HEK293T (cell line): ENCODE results near the gene FHOD3.

Experiments
- CTCF ChIA-PET: fragments of 350-600 bp; formaldehyde crosslinking; extraction: SDS; loops from one replicate; lab custom pipeline; 2021; ENCODE audit warnings: antibody characterized with exemption, inconsistent platforms; lab: Yijun Ruan, JAX
- POLR2A ChIA-PET: fragments of 350-600 bp; formaldehyde crosslinking; extraction: SDS; loops from one replicate; lab custom pipeline; 2020; ENCODE audit warnings: antibody characterized with exemption, inconsistent platforms; lab: Yijun Ruan, JAX
- DNase-seq: peaks from one replicate; pipeline ENCODE4 v3.0.0; 2012; ENCODE audit warnings: mixed read lengths; ENCODE audit errors: extremely low spot score
- ARNT ChIP-seq: fragments of 450-650 bp; IDR thresholded peaks from 2 replicates; pipeline ENCODE4 v1.6.1; 2017; ENCODE audit warnings: mild to moderate bottlenecking
- BHLHE40 ChIP-seq: fragments of 450-650 bp; IDR thresholded peaks from 2 replicates; pipeline ENCODE4 v1.6.1; 2016; ENCODE audit warnings: mild to moderate bottlenecking, moderate library complexity, borderline replicate concordance
- CTBP1 ChIP-seq: fragments of 450-650 bp; IDR thresholded peaks from 2 replicates; pipeline ENCODE4 v1.6.1; 2016; ENCODE audit warnings: borderline replicate concordance
- ELF4 ChIP-seq: fragments of 450-650 bp; IDR thresholded peaks from 2 replicates; pipeline ENCODE4 v1.6.1; 2017; ENCODE audit warnings: antibody characterized with exemption
- FOXA1 ChIP-seq: fragments of 450-650 bp; IDR thresholded peaks from 2 replicates; pipeline ENCODE4 v1.6.1; 2016; ENCODE audit warnings: mild to moderate bottlenecking
- FOXK2 ChIP-seq: fragments of 450-650 bp; IDR thresholded peaks from 2 replicates; pipeline ENCODE4 v1.6.1; 2016; ENCODE audit warnings: mild to moderate bottlenecking
- FOXM1 ChIP-seq: fragments of 450-650 bp; IDR thresholded peaks from 2 replicates; pipeline ENCODE4 v1.6.1; 2017; ENCODE audit warnings: mild to moderate bottlenecking, borderline replicate concordance
- HDGF ChIP-seq: fragments of 450-650 bp; IDR thresholded peaks from 2 replicates; pipeline ENCODE4 v1.6.1; 2017; ENCODE audit warnings: antibody characterized with exemption, borderline replicate concordance
- L3MBTL2 ChIP-seq: fragments of 450-650 bp; conservative IDR thresholded peaks from 2 replicates; pipeline ENCODE4 v1.6.1; 2016; ENCODE audit warnings: mild to moderate bottlenecking
- LEF1 ChIP-seq: fragments of 450-650 bp; IDR thresholded peaks from 2 replicates; pipeline ENCODE4 v1.6.1; 2017; ENCODE audit warnings: mild to moderate bottlenecking, borderline replicate concordance
- NFRKB ChIP-seq: fragments of 450-650 bp; IDR thresholded peaks from 2 replicates; pipeline ENCODE4 v1.6.1; 2016; ENCODE audit warnings: mild to moderate bottlenecking, moderate library complexity
- PKNOX1 ChIP-seq: fragments of 450-650 bp; IDR thresholded peaks from 2 replicates; pipeline ENCODE4 v1.6.1; 2016
- SP1 ChIP-seq: fragments of 450-650 bp; IDR thresholded peaks from 2 replicates; pipeline ENCODE4 v1.6.1; 2017
- SUZ12 ChIP-seq: fragments of 450-650 bp; IDR thresholded peaks from 2 replicates; pipeline ENCODE4 v1.6.1; 2016; ENCODE audit warnings: mild to moderate bottlenecking
- TARDBP ChIP-seq: fragments of 450-650 bp; IDR thresholded peaks from 2 replicates; pipeline ENCODE4 v1.6.1; 2016
- ZNF384 ChIP-seq: fragments of 450-650 bp; IDR thresholded peaks from 2 replicates; pipeline ENCODE4 v1.6.1; 2016

The FHOD3 gene

DNA sequence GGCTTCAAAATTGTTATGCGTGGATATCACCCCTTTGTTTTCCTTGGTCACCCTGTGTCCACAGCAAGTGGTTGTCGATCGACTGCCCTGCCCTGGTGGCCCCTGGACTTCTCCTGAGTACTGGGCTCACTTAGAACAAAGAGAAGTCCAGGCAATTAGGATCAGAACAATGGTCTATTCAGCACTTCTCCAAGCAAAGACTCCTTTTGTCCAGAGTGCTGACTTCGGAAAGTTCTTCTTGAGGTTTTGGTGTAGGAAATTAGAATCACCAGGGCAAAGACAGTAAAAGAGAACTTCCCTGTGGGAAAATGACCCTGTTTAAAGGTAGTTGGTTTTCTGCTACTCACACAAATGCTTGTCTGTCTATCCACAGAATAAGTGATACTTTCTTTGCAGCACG lies 173.9 kb downstream of the FHOD3 start:
- ChIA-PET POLR2A (no interaction called here), CTCF (no interaction called here)
- no peak for DNase-seq
- TF ChIP-seq ARNT (no peak), BHLHE40 (no peak), HDGF (no peak), ELF4 (no peak), CTBP1 (no peak), L3MBTL2 (no peak), FOXM1 (no peak), ZNF384 (no peak), LEF1 (no peak), SP1 (no peak), NFRKB (no peak)

DNA sequence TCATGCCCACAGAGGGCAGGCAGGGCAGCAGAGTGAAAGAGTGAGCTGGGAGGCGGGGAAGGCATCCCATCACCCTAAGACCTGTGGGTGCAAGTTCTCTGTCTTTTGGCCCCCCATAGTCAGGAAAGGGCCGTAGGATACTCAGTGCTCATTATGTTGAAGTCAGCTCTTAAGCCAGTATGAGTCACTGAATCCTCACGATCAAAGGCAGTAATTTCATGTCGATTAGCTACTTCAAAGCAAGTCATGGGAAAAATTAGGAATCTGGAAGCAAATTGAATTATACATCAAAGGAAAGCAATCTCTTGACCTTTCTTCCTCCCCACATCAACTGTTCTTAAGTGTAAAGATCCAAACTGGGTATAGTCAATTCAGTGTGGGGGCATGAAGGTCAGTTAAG lies 178.9 kb downstream of the FHOD3 start:
- CTCF ChIA-PET: interaction anchor here (0.6 kb wide), 1 partner anchor 29 kb away, joined by 3 read pairs; no protein-coding TSS in a partner anchor
- POLR2A ChIA-PET: no interaction called here
- no peak for DNase-seq
- no peak for TF ChIP-seq FOXK2
- no peak for TF ChIP-seq ARNT
- no peak for TF ChIP-seq TARDBP
- no peak for TF ChIP-seq ZNF384
- TF ChIP-seq HDGF: no peak
- TF ChIP-seq PKNOX1: no peak
- no peak for TF ChIP-seq ELF4
- no peak for TF ChIP-seq NFRKB
- TF ChIP-seq CTBP1: no peak
- no peak for TF ChIP-seq FOXA1
- TF ChIP-seq FOXM1: no peak
- no peak for TF ChIP-seq SP1
- no peak for TF ChIP-seq L3MBTL2
- TF ChIP-seq BHLHE40: no peak
- no peak for TF ChIP-seq SUZ12
- TF ChIP-seq LEF1: no peak

GRCh38 chr18:36477776-36478175 lies 180.3 kb downstream of the FHOD3 start:
- CTCF ChIA-PET: interaction anchor here (1.0 kb wide), 1 partner anchor 33 kb away, joined by 4 read pairs; no protein-coding TSS in a partner anchor
- no peak for TF ChIP-seq ELF4
- TF ChIP-seq HDGF: no peak
- TF ChIP-seq FOXA1: no peak
- TF ChIP-seq SUZ12: no peak
- no peak for TF ChIP-seq CTBP1
- TF ChIP-seq ARNT: no peak
- no peak for TF ChIP-seq BHLHE40
- no peak for TF ChIP-seq FOXK2
- no peak for TF ChIP-seq PKNOX1
- no peak for TF ChIP-seq NFRKB
- no peak for TF ChIP-seq SP1
- no peak for TF ChIP-seq LEF1
- no peak for TF ChIP-seq TARDBP
- no peak for TF ChIP-seq L3MBTL2
- no peak for TF ChIP-seq ZNF384
- no peak for TF ChIP-seq FOXM1
- DNase-seq: no peak
- POLR2A ChIA-PET: no interaction called here

- ChIA-PET POLR2A (no interaction called here), CTCF (interaction anchor here (0.6 kb wide), 1 partner anchor 55 kb away, joined by 5 read pairs; no protein-coding TSS in a partner anchor)
- DNase-seq: no peak
- TF ChIP-seq NFRKB (no peak), TARDBP (no peak), LEF1 (no peak), ELF4 (no peak), L3MBTL2 (no peak), PKNOX1 (no peak), BHLHE40 (no peak), ZNF384 (no peak), ARNT (no peak), FOXM1 (no peak), SUZ12 (no peak), CTBP1 (no peak), FOXK2 (no peak)
Measured at GRCh38 chr18:36481201-36481657, 183.7 kb downstream of the FHOD3 start.

DNA sequence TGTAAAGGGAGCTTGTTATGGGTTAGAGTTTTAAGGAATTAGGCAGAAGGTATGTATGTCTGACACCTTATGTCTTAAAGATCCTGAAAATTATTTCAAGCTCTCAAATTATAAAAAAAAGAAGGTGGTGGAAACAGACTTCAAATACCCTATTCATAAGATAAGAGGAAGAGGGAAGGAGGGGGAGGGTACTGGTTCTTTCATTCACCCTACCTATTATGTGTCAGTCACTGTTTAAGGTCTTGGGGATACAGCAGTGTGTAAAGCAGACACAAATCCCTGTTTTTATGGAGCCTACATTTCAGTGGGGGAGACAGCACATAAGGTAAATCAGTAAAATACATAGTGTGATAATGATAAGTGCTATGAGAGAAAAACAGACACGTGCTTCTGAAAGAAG lies 184.4 kb downstream of the FHOD3 start:
- ChIA-PET CTCF (no interaction called here), POLR2A (no interaction called here)
- DNase-seq: no peak
- no peak for TF ChIP-seq ELF4
- no peak for TF ChIP-seq PKNOX1
- TF ChIP-seq BHLHE40: no peak
- TF ChIP-seq FOXA1: no peak
- TF ChIP-seq ZNF384: no peak
- TF ChIP-seq HDGF: no peak
- no peak for TF ChIP-seq CTBP1
- TF ChIP-seq FOXK2: no peak
- TF ChIP-seq SUZ12: no peak
- no peak for TF ChIP-seq FOXM1
- no peak for TF ChIP-seq L3MBTL2
- TF ChIP-seq SP1: no peak
- TF ChIP-seq ARNT: no peak
